ENCODE measurements around the gene ADORA3.

GRCh38 chr1:111461765-111462164, 41.7 kb downstream of the ADORA3 start:
- no peak for TF ChIP-seq CTCF (IDR thresholded peaks at IDR 0.05)
- no peak for TF ChIP-seq POLR2A (IDR thresholded peaks at IDR 0.05)
